Progenitor cell of endocrine pancreas (in vitro differentiated cells): Measurements from ENCODE around the gene MAP2K7. TPM values are rescaled to one million over a fixed set of nuclear protein-coding genes. Genes with fewer than 3 reads are reported as not detected.
"Not testable (repeated sequence)": the region's sequence is repeated elsewhere in the genome, so short reads cannot be mapped to it uniquely, and the experiment has no call there.

Experiments
- DNase-seq: peaks from one replicate; pipeline ENCODE4 v3.0.0; 2021; ENCODE audit warnings: low spot score; ENCODE audit not compliant: unreplicated experiment
- H3K27ac Mint-ChIP-seq: 2 replicates; pipeline ENCODE4 v1.8.0; 2021; ENCODE audit warnings: mild to moderate bottlenecking, moderate library complexity, mixed read lengths
- H3K27me3 Mint-ChIP-seq: 2 replicates; pipeline ENCODE4 v1.8.0; 2021; ENCODE audit warnings: mixed read lengths
- H3K36me3 Mint-ChIP-seq: 2 replicates; pipeline ENCODE4 v1.8.0; 2022; ENCODE audit warnings: mixed read lengths; ENCODE audit not compliant: insufficient read depth
- H3K4me1 Mint-ChIP-seq: 2 replicates; pipeline ENCODE4 v1.8.0; 2021; ENCODE audit warnings: low read depth, mixed read lengths
- H3K4me3 Mint-ChIP-seq: 2 replicates; pipeline ENCODE4 v1.8.0; 2021; ENCODE audit warnings: low read depth, mild to moderate bottlenecking, moderate library complexity, mixed read lengths
- H3K9me3 Mint-ChIP-seq: 2 replicates; pipeline ENCODE4 v1.8.0; 2021; ENCODE audit warnings: low read depth, mixed read lengths
- CTCF ChIP-seq: fragments of 200-600 bp; sonication (generic); IDR thresholded peaks from one replicate; pipeline ENCODE4 v1.5.0; 2021; ENCODE audit warnings: antibody characterized with exemption, mild to moderate bottlenecking; ENCODE audit not compliant: unreplicated experiment
- total RNA-seq: library from RNA; stranded (reverse); gene quantifications from 2 replicates; pipeline ENCODE4 v1.2.1, GENCODE V29; 2021

Gene MAP2K7
- total RNA-seq, 1 donor from 2014 or later: 53.5 TPM

GRCh38 chr19:7915250-7916102 is 11.8 kb downstream of the MAP2K7 start:
- H3K9me3 Mint-ChIP-seq: no peaks in the 10 kb centered on the region
- H3K36me3 Mint-ChIP-seq: peaks cover 16% of the 10 kb centered on the region
- H3K27me3 Mint-ChIP-seq: peaks cover 35% of the 10 kb centered on the region

GRCh38 chr19:7916103-7916954 is 12.7 kb downstream of the MAP2K7 start:
- H3K9me3 Mint-ChIP-seq: no peaks in the 10 kb centered on the region
- no peak for DNase-seq
- H3K27ac Mint-ChIP-seq: no peak overlapping the region
- H3K4me1 Mint-ChIP-seq: peaks cover 16% of the 10 kb centered on the region
- no peak overlapping the region for H3K4me3 Mint-ChIP-seq
- no peak for TF ChIP-seq CTCF
- peaks cover 13% of the 10 kb centered on the region for H3K36me3 Mint-ChIP-seq
- peaks cover 35% of the 10 kb centered on the region for H3K27me3 Mint-ChIP-seq

More at GRCh38 chr19:7915250-7916102, 11.8 kb downstream of the MAP2K7 start:
- peak overlapping the region; percentile 51 for H3K4me3 Mint-ChIP-seq
- no peak for DNase-seq
- TF ChIP-seq CTCF: no peak
- H3K4me1 Mint-ChIP-seq: peaks cover 13% of the 10 kb centered on the region
- H3K27ac Mint-ChIP-seq: peak overlapping the region; percentile 37

DNA sequence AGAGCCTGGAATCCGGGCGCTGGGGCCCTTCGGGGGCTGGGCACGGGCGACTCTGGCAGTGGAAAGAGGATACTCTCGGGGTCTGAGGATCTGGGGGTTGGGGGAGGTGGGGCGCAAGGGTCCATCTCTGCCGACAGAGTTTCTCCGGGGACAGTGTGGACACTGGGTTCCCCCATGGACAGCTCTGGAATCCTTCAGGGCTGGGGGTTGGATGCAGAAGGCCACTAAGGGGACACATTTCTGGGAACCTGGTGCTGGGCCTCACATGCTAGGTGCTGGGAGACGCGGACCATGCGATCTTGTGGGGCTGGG is 13.2 kb downstream of the MAP2K7 start:
- Mint-ChIP-seq H3K4me1 (peaks cover 16% of the 10 kb centered on the region), H3K27me3 (peaks cover 35% of the 10 kb centered on the region), H3K27ac (no peak overlapping the region), H3K4me3 (peak overlapping the region; percentile 54), H3K36me3 (peaks cover 11% of the 10 kb centered on the region), H3K9me3 (no peaks in the 10 kb centered on the region)
- no peak for TF ChIP-seq CTCF
- DNase-seq: no peak

DNA sequence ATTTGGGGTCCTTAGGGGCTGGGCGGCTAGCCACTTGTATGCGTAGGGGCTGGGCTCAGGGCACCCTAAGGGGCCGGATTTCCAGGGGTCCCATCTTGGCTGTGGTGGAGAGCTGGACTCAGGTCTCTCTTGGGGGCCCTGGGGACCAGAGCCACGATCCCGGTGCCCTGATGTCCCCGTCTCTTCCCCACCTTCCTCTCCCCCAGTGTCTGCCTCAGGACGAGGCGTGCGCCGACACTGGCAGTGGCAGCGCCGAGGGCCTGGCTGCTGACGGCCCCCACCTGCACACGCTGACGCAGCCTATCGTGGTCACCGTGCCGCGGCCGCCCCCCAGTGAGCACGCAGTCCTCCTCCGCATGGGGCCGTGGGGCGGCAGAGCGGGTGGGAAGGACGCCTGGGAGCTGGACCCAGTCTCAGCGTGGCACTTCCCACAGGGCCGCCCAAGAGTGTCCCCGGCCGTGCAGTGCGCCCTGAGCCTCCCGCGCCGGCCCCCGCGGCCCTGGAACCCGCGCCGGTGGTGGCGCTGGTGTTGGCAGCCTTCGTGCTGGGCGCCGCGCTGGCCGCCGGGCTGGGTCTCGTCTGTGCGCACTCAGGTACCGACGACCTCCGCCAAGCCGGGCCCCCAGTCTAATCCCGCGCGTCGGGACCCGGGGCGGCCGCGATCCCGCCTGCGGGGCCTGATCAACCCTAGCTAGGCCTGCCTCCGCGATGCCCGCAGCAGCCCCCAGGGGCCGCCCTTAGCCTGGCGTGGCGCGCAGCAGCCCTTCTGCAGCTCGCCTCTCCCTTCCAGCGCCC is 13.8 kb downstream of the MAP2K7 start:
- peak overlapping the region; percentile 13 for H3K27ac Mint-ChIP-seq
- H3K4me1 Mint-ChIP-seq: peaks cover 16% of the 10 kb centered on the region

DNA sequence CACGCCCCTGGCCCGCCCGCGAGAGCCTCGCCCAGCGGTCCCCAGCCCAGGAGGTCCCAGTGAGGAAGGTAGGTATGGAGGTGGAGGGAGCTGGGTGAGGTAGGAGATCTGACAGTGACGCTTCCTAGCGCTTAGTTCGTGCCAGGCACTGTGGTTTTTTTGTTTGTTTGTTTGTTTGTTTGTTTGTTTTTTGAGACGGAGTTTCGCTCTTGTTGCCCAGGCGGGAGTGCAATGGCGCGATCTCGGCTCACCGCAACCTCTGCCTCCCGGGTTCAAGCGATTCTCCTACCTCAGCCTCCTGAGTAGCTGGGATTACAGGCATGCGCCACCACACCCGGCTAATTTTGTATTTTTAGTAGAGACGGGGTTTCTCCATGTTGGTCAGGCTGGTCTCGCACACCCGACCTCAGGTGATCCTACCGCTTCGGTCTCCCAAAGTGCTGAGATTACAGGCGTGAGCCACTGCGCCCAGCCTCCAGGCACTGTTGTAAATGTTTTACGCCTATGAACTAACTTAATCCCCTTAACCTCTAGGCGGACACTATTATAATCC is 14.5 kb downstream of the MAP2K7 start:
- H3K36me3 Mint-ChIP-seq, DNase-seq, H3K9me3 Mint-ChIP-seq, H3K4me3 Mint-ChIP-seq: not testable (repeated sequence)
- Mint-ChIP-seq H3K27me3 (peaks cover 35% of the 10 kb centered on the region), H3K4me1 (peaks cover 16% of the 10 kb centered on the region), H3K27ac (peak overlapping the region; percentile 13)

More for the DNA sequence above, 13.8 kb downstream of the MAP2K7 start:
- peak; percentile 63 for TF ChIP-seq CTCF
- H3K9me3 Mint-ChIP-seq: no peaks in the 10 kb centered on the region
- H3K27me3 Mint-ChIP-seq: peaks cover 35% of the 10 kb centered on the region
- H3K36me3 Mint-ChIP-seq: peaks cover 8% of the 10 kb centered on the region
- H3K4me3 Mint-ChIP-seq: no peak overlapping the region
- DNase-seq: no peak
